Cardiac fibroblast (primary cell): ENCODE results near the gene NME9.
"Not testable (repeated sequence)": the region's sequence is repeated elsewhere in the genome, so short reads cannot be mapped to it uniquely, and the experiment has no call there.

Source experiments
- DNase-seq, 2 donors: peaks; one replicate each; pipeline versions ENCODE4 v3.0.0 to v3.0.0-alpha.2; 2010; ENCODE audit warnings: low read depth in 2 of 2
- H3K4me3 ChIP-seq, 2 donors: replicated peaks in 1 of 2; 1 replicate in 1 of 2; 2 replicates in 1 of 2; pipeline ENCODE4 v1.5.1; 2011; ENCODE audit warnings: low read depth in 2 of 2, low read length in 2 of 2, mild to moderate bottlenecking in 2 of 2, moderate library complexity in 1 of 2
- CTCF ChIP-seq: IDR thresholded peaks from one replicate; pipeline ENCODE4 v1.5.1; 2011; ENCODE audit warnings: low read depth, mild to moderate bottlenecking, low read length, inconsistent platforms

The NME9 gene

GRCh38 chr3:138329127-138329983, at the start of gene NME9:
TSS of gene NME9 (minus strand) at chr3:138329851. CDS start at chr3:138329335, 516 bp downstream.
- peak; percentile 76 for TF ChIP-seq CTCF
- H3K4me3 ChIP-seq = peak within 1 kb of the TSS; percentile 61 to 63
- DNase-seq = peak; percentile 77 to 91

- H3K4me3 ChIP-seq = no peak overlapping the region
- no peak for TF ChIP-seq CTCF
- no peak for DNase-seq
These were observed 49.3 kb upstream of the NME9 start for GRCh38 chr3:138378990-138379389.

GRCh38 chr3:138378331-138378730, 48.7 kb upstream of the NME9 start:
- DNase-seq = no peak
- H3K4me3 ChIP-seq = no peak overlapping the region
- no peak for TF ChIP-seq CTCF

- no peak for TF ChIP-seq CTCF
- no peak overlapping the region for H3K4me3 ChIP-seq
These were observed 48.2 kb upstream of the NME9 start for GRCh38 chr3:138377804-138378203.

GRCh38 chr3:138377212-138377611, 47.6 kb upstream of the NME9 start:
- DNase-seq, H3K4me3 ChIP-seq: not testable (repeated sequence)

More at GRCh38 chr3:138377804-138378203, 48.2 kb upstream of the NME9 start:
- DNase-seq = no peak

- DNase-seq = no peak
- TF ChIP-seq CTCF = no peak
- H3K4me3 ChIP-seq = no peak overlapping the region
These were observed 47.0 kb upstream of the NME9 start for GRCh38 chr3:138376663-138377062.

GRCh38 chr3:138375447-138375846, 45.8 kb upstream of the NME9 start:
- no peak overlapping the region for H3K4me3 ChIP-seq
- TF ChIP-seq CTCF = no peak
- no peak for DNase-seq
